ENCODE results near the gene SALL4. TPM values are rescaled to one million over a fixed set of nuclear protein-coding genes. Genes with fewer than 3 reads are reported as not detected.

SALL4 gene
- total RNA-seq, 1 donor from 2014 or later = 32.5 TPM

- Mint-ChIP-seq H3K27ac (peak overlapping the region; percentile 33), H3K36me3 (no peaks in the 10 kb centered on the region), H3K27me3 (no peaks in the 10 kb centered on the region), H3K9me3 (no peaks in the 10 kb centered on the region), H3K4me3 (peak overlapping the region; percentile 44), H3K4me1 (ENCODE audit: unreplicated experiment) (peaks cover 46% of the 10 kb centered on the region)
- TF ChIP-seq CTCF (conservative IDR thresholded peaks at IDR 0.05) = no peak
- DNase-seq (ENCODE audit: extremely low spot score, unreplicated experiment) = no peak
These were observed 6.0 kb downstream of the SALL4 start for GRCh38 chr20:51796340-51796739.

GRCh38 chr20:51792960-51793359 is 9.4 kb downstream of the SALL4 start:
- Mint-ChIP-seq H3K4me3 (no peak overlapping the region), H3K27ac (no peak overlapping the region), H3K36me3 (peaks cover 18% of the 10 kb centered on the region), H3K9me3 (no peaks in the 10 kb centered on the region), H3K4me1 (ENCODE audit: unreplicated experiment) (peaks cover 28% of the 10 kb centered on the region), H3K27me3 (no peaks in the 10 kb centered on the region)
- DNase-seq (ENCODE audit: extremely low spot score, unreplicated experiment) = no peak
- TF ChIP-seq CTCF (conservative IDR thresholded peaks at IDR 0.05) = no peak

DNA sequence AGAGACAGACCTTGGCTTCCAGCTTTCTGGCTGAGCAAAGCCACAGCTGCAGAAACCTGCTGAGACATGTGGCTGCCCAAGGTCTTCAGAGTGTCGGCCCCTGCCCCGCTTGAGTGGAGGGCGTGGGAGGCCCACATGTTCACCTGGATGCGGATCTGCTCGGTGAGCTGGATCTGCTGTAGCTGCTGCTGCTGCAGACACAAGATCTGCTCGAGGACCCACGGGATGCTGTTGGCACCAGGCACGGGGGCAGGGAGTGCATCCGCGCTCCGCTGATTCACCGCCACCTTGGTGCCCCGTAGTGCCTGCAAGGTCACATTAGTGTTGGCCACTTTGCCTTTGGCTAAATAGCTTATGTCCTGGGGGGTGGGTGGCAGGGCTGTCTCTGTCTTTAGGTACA is 10.7 kb downstream of the SALL4 start:
- no peak for TF ChIP-seq CTCF (conservative IDR thresholded peaks at IDR 0.05)
- H3K27me3 Mint-ChIP-seq = no peaks in the 10 kb centered on the region
- DNase-seq (ENCODE audit: extremely low spot score, unreplicated experiment) = no peak
- H3K4me1 Mint-ChIP-seq (ENCODE audit: unreplicated experiment) = peaks cover 15% of the 10 kb centered on the region
- H3K27ac Mint-ChIP-seq = no peak overlapping the region
- peaks cover 18% of the 10 kb centered on the region for H3K36me3 Mint-ChIP-seq
- H3K4me3 Mint-ChIP-seq = no peak overlapping the region
- no peaks in the 10 kb centered on the region for H3K9me3 Mint-ChIP-seq

- peaks cover 18% of the 10 kb centered on the region for H3K36me3 Mint-ChIP-seq
- H3K4me3 Mint-ChIP-seq = no peak overlapping the region
- no peak for TF ChIP-seq CTCF (conservative IDR thresholded peaks at IDR 0.05)
- DNase-seq (ENCODE audit: extremely low spot score, unreplicated experiment) = no peak
- peaks cover 8% of the 10 kb centered on the region for H3K4me1 Mint-ChIP-seq (ENCODE audit: unreplicated experiment)
- no peak overlapping the region for H3K27ac Mint-ChIP-seq
- no peaks in the 10 kb centered on the region for H3K27me3 Mint-ChIP-seq
- H3K9me3 Mint-ChIP-seq = no peaks in the 10 kb centered on the region
These were observed 12.1 kb downstream of the SALL4 start for GRCh38 chr20:51790256-51790655.

GRCh38 chr20:51789434-51789833 is 12.9 kb downstream of the SALL4 start:
- Mint-ChIP-seq H3K36me3 (peaks cover 22% of the 10 kb centered on the region), H3K27ac (no peak overlapping the region), H3K27me3 (no peaks in the 10 kb centered on the region), H3K4me3 (no peak overlapping the region), H3K4me1 (ENCODE audit: unreplicated experiment) (peaks cover 8% of the 10 kb centered on the region), H3K9me3 (no peaks in the 10 kb centered on the region)
- no peak for TF ChIP-seq CTCF (conservative IDR thresholded peaks at IDR 0.05)
- no peak for DNase-seq (ENCODE audit: extremely low spot score, unreplicated experiment)

- Mint-ChIP-seq H3K36me3 (peaks cover 26% of the 10 kb centered on the region), H3K27ac (no peak overlapping the region)
- no peak for DNase-seq (ENCODE audit: extremely low spot score, unreplicated experiment)
These were observed 13.5 kb downstream of the SALL4 start for GRCh38 chr20:51788822-51789221.

More at GRCh38 chr20:51788822-51789221, 13.5 kb downstream of the SALL4 start:
- Mint-ChIP-seq H3K27me3 (no peaks in the 10 kb centered on the region), H3K9me3 (no peaks in the 10 kb centered on the region), H3K4me1 (ENCODE audit: unreplicated experiment) (peaks cover 6% of the 10 kb centered on the region), H3K4me3 (no peak overlapping the region)
- TF ChIP-seq CTCF (conservative IDR thresholded peaks at IDR 0.05) = no peak
